Endothelial cell (in vitro differentiated cells): ENCODE data around the gene KLHL33. TPM values are rescaled to one million over a fixed set of nuclear protein-coding genes. Genes with fewer than 3 reads are reported as not detected.

Experiments used
- DNase-seq: peaks from one replicate; pipeline ENCODE4 v3.0.0; 2021; ENCODE audit warnings: low spot score
- H3K27ac Mint-ChIP-seq: one replicate; pipeline ENCODE4 v1.8.0; 2021; ENCODE audit warnings: mixed read lengths, inconsistent platforms; ENCODE audit not compliant: unreplicated experiment
- H3K27me3 Mint-ChIP-seq: one replicate; pipeline ENCODE4 v1.8.0; 2021; ENCODE audit warnings: mild to moderate bottlenecking, moderate library complexity, mixed read lengths, inconsistent platforms; ENCODE audit not compliant: unreplicated experiment
- H3K36me3 Mint-ChIP-seq: one replicate; pipeline ENCODE4 v1.8.0; 2021; ENCODE audit warnings: mild to moderate bottlenecking, low read depth, mixed read lengths, inconsistent platforms; ENCODE audit not compliant: unreplicated experiment
- H3K4me1 Mint-ChIP-seq: one replicate; pipeline ENCODE4 v1.8.0; 2021; ENCODE audit warnings: mild to moderate bottlenecking, mixed read lengths, inconsistent platforms; ENCODE audit not compliant: unreplicated experiment
- H3K4me3 Mint-ChIP-seq: one replicate; pipeline ENCODE4 v1.8.0; 2021; ENCODE audit warnings: mild to moderate bottlenecking, mixed read lengths, inconsistent platforms; ENCODE audit not compliant: unreplicated experiment
- H3K9me3 Mint-ChIP-seq: one replicate; pipeline ENCODE4 v1.8.0; 2021; ENCODE audit warnings: mixed read lengths, inconsistent platforms; ENCODE audit not compliant: unreplicated experiment
- CTCF ChIP-seq: fragments of 200-600 bp; sonication (generic); IDR thresholded peaks from one replicate; pipeline ENCODE4 v1.5.0; 2021; ENCODE audit warnings: antibody characterized with exemption; ENCODE audit not compliant: unreplicated experiment
- total RNA-seq: library from RNA; stranded (reverse); fragmentation: NEBNext Ultra II Directional; extraction: Animal tissue kit (Norgen Biotek cat#: 25700); gene quantifications from one replicate; pipeline ENCODE4 v1.2.1, GENCODE V29; 2021; ENCODE audit not compliant: unreplicated experiment

KLHL33 gene
- total RNA-seq, 1 donor from 2014 or later: 0.08 TPM

GRCh38 chr14:20382526-20382925 is 53.4 kb downstream of the KLHL33 start:
- H3K27ac Mint-ChIP-seq: peak overlapping the region; percentile 30
- no peaks in the 10 kb centered on the region for H3K4me1 Mint-ChIP-seq
- TF ChIP-seq CTCF: no peak
- no peak overlapping the region for H3K4me3 Mint-ChIP-seq
- H3K36me3 Mint-ChIP-seq: peaks cover 68% of the 10 kb centered on the region
- H3K9me3 Mint-ChIP-seq: no peaks in the 10 kb centered on the region
- DNase-seq: no peak
- H3K27me3 Mint-ChIP-seq: peaks cover 13% of the 10 kb centered on the region

GRCh38 chr14:20381341-20381740 is 54.6 kb downstream of the KLHL33 start:
- Mint-ChIP-seq H3K27ac (peak overlapping the region; percentile 32), H3K4me3 (no peak overlapping the region), H3K27me3 (peaks cover 13% of the 10 kb centered on the region), H3K4me1 (no peaks in the 10 kb centered on the region), H3K9me3 (no peaks in the 10 kb centered on the region), H3K36me3 (peaks cover 71% of the 10 kb centered on the region)
- TF ChIP-seq CTCF: no peak
- DNase-seq: no peak

- no peak for DNase-seq
- peaks cover 70% of the 10 kb centered on the region for H3K36me3 Mint-ChIP-seq
- H3K4me3 Mint-ChIP-seq: peak overlapping the region; percentile 56
- no peak for TF ChIP-seq CTCF
- H3K4me1 Mint-ChIP-seq: no peaks in the 10 kb centered on the region
- peak overlapping the region; percentile 32 for H3K27ac Mint-ChIP-seq
- H3K9me3 Mint-ChIP-seq: no peaks in the 10 kb centered on the region
- H3K27me3 Mint-ChIP-seq: peaks cover 11% of the 10 kb centered on the region
Measured at GRCh38 chr14:20380681-20381080, 55.3 kb downstream of the KLHL33 start.

- H3K4me1 Mint-ChIP-seq: no peaks in the 10 kb centered on the region
- no peak for TF ChIP-seq CTCF
- no peaks in the 10 kb centered on the region for H3K9me3 Mint-ChIP-seq
- H3K27ac Mint-ChIP-seq: no peak overlapping the region
- H3K36me3 Mint-ChIP-seq: peaks cover 72% of the 10 kb centered on the region
- no peak for DNase-seq
- H3K4me3 Mint-ChIP-seq: peak overlapping the region; percentile 73
- peaks cover 11% of the 10 kb centered on the region for H3K27me3 Mint-ChIP-seq
Measured at GRCh38 chr14:20379743-20380142, 56.2 kb downstream of the KLHL33 start.

- Mint-ChIP-seq H3K9me3 (no peaks in the 10 kb centered on the region), H3K36me3 (peaks cover 74% of the 10 kb centered on the region)
- TF ChIP-seq CTCF: no peak
Measured at GRCh38 chr14:20377171-20377570, 58.8 kb downstream of the KLHL33 start.

More at GRCh38 chr14:20377171-20377570, 58.8 kb downstream of the KLHL33 start:
- no peak overlapping the region for H3K4me3 Mint-ChIP-seq
- peaks cover 11% of the 10 kb centered on the region for H3K27me3 Mint-ChIP-seq
- H3K27ac Mint-ChIP-seq: no peak overlapping the region
- DNase-seq: no peak
- no peaks in the 10 kb centered on the region for H3K4me1 Mint-ChIP-seq
